GM13976 (cell line): ENCODE data around the gene GIT2.

Experiments used
- DNase-seq: peaks from one replicate; pipeline ENCODE4 v3.0.0; 2012; ENCODE audit warnings: low spot score
- CTCF ChIP-seq: IDR thresholded peaks from 2 replicates; pipeline ENCODE4 v1.5.1; 2012; ENCODE audit warnings: borderline replicate concordance, mild to moderate bottlenecking; ENCODE audit not compliant: insufficient read depth; ENCODE audit errors: extremely low read depth, missing control alignments, control extremely low read depth
- in situ Hi-C: fragments of 300-500 bp; cut with MboI; formaldehyde crosslinking; loops from one replicate; pipeline ENCODE4 v1.12.0; 2022; ENCODE audit warnings: low sequenced_read_pairs, mixed read lengths, inconsistent platforms; ENCODE audit not compliant: unreplicated experiment

GIT2 gene

GRCh38 chr12:110033888-110034287 is 37.7 kb upstream of the GIT2 start:
- no peak for TF ChIP-seq CTCF
- in situ Hi-C loops: no loop called here
- no peak for DNase-seq

- in situ Hi-C loops: no loop called here
- no peak for DNase-seq
- TF ChIP-seq CTCF: no peak
Measured at GRCh38 chr12:110029290-110029815, 33.2 kb upstream of the GIT2 start.

- TF ChIP-seq CTCF: no peak
- DNase-seq: no peak
- in situ Hi-C loops: no loop called here
Measured at GRCh38 chr12:110028323-110028722, 32.2 kb upstream of the GIT2 start.

- DNase-seq: no peak
- in situ Hi-C loops: no loop called here
- no peak for TF ChIP-seq CTCF
Measured at GRCh38 chr12:110024051-110024450, 27.9 kb upstream of the GIT2 start.

- in situ Hi-C loops: no loop called here
- TF ChIP-seq CTCF: no peak
- no peak for DNase-seq
Measured at GRCh38 chr12:110023059-110023980, 27.2 kb upstream of the GIT2 start.

- no peak for TF ChIP-seq CTCF
- in situ Hi-C loops: no loop called here
- no peak for DNase-seq
Measured at GRCh38 chr12:110020956-110021355, 24.8 kb upstream of the GIT2 start.

GRCh38 chr12:110015132-110015531 is 19.0 kb upstream of the GIT2 start:
- no peak for DNase-seq
- no peak for TF ChIP-seq CTCF
- in situ Hi-C loops: no loop called here
